Right forelimb (tissue), 1 donor: ENCODE results near the gene IQGAP1.
"Not testable (repeated sequence)": the region's sequence is repeated elsewhere in the genome, so short reads cannot be mapped to it uniquely, and the experiment has no call there.

Source experiments
- DNase-seq: peaks from one replicate; pipeline ENCODE4 v3.0.0-alpha.2; 2018

The IQGAP1 gene

DNA sequence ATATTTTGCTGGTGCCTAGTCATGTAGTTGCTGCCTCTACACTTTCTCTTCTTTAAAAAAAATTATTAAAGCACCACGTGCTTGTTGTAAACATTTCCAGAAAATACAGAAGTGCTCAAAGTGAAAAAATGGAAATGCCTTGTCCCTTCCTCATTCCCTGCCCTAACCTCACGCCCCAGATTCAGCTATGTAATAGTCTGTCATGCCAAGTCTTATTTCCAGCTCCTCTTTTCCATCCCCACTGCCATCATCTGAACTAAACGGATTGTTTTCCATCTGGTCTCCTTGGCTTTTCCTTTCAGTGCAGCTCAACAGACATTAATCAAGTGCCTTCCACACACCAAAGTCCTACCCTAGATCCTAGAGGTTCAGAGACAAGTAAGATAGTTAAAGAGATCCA lies 20.5 kb upstream of the IQGAP1 start:
- DNase-seq = no peak

DNA sequence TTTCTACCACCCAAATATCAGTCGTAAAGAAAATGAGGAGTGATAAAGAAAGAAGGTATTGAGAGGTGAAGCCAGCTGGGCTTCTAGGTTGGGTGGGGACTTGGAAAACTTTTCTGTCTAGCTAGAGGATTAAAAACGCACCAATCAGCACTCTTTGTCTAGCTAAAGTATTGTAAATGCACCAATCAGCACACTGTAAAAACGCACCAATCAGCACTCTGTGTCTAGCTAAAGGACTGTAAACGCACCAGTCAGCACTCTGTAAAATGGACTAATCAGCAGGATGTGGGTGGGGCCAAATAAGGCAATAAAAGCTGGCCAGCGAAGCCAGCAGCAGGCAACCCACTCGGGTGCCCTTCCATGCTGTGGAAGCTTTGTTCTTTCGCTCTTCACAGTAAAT lies 13.0 kb upstream of the IQGAP1 start:
- DNase-seq = no peak

DNA sequence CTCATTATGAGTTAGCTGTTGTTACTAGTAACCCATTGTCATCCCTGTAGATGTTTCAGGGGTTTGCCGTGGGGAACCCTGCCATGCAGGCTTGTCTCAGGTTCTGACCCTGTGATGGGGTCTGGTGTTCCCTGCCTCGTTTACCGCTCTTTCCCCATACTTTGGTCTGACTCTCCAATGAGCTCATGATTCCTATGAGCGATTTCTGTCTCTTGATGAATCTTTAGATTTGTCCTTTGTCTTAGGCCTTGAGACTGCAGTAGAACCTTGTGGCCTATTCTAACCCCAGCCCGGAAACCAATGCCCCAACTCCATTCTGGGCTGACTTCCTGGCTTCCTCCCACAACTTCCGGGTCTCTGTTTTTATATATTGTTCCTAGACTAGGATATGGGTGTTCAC lies 11.3 kb upstream of the IQGAP1 start:
- no peak for DNase-seq

DNA sequence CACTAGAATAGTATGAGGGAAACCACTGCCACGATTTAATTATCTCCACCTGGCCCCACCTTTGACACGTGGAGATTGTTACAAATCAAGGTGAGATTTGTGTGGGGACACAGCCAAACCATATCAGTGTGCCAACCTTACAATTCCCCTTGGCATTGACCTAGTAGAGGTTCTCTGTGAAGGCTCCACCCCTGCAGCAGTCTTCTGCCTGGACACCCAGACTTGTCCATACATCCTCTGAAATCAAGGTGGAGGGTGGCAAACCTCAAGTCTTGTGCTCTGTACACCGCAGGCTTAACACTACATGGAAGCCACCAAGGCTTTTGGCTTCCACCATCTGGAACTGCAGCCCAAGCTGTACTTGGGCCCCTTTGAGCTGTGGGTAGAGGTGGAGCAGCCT lies 8.8 kb upstream of the IQGAP1 start:
- DNase-seq = no peak

DNA sequence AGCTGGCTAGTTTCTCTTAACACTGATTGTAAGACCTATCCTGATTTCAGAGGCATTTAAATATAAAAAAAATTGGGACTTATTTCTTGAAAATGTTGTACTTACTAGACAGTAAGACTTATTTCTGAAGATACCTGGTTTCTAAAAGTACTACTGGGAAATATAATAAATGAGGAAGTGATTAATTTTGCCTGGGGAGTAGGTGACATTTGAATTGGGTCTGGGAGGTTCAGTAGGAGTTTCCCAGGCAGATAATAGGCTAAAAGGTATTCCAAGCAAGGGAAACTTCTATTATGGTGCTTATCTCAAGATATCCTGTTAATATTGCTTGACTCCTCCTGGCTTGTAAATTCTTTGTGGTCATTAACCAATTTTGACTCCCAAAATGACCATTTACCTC lies 6.5 kb upstream of the IQGAP1 start:
- no peak for DNase-seq

DNA sequence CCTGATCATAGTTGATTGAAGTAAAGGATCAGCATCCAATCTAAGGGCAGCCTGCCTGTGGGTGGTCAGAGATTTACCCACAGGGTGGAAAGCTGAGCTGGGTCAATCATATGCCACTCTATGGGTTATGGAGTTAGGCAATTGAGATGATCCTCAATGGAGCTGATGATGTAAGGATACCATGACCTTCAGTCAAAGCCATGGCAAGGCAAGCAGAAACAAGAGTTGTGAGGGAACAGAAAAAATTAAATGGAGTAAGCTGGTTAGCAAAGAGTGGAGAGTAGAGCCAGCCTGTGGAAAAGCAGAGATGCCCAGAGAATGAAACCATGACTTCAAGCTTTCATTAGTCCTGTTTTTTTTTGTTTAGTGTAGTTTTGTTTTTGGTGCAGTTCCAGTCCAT lies 5.7 kb upstream of the IQGAP1 start:
- DNase-seq = no peak

DNA sequence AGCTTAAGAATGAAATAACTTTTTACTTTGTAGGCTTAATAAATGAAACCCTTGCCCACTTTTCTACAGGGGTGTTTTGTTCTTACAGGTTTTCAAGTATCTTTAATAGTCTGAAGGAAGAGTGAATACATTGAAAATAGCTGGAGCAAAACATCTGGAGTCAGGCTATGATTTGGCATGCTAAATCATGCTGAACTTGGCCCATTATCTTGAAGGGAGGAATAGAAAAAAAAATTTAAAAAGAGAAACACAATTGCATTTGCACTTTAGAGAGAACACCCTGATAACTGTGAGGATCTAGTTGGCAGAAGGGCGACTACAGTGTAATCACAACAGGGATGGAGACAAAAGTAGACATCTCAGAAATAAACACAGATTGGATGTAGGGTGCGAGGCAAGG lies 1.8 kb upstream of the IQGAP1 start:
- DNase-seq = no peak

DNA sequence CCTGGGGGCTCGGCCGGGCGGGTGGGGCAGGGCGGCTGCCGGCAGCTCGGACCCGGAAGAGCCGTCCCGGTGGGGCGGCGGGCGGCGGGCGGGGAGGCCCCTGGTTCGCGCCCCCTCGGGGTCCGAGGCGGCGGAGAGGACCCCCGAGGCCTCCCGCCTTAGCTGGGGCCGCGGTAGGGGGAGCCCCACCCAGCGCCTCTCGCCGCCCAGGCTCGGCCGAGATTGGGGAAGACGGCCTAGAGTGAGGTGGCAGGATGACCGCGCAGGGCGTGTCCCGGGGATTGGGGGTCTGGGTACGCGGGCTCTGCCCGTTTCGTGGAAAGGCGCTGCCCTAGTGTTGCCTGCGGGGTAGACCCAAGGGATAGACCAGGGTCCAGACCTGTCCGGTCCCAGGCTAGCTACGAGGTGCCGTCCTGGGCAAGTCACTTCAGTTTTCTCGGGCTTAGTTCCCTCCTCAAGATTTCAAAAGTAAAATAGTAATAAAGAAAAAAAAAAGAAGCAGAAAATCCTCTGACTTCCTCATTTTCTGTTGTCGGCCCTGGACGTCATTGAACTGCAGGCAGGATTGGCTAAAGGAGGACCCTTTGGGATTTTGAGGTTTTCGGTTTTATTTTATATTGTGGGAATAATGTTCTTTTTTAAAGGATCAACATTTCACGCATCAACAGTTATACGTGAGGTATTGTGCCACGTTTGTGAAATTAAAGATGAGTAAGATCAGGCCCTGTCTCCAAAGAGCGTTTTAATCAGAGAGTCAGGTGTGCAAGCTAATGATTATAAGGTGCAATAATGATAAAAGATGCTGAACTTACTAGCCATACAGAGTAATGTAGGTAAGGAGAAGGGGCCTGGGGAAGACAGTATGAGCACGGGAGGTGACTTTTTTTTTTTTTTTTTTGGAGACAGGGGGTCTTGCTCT lies 679 bp downstream of the IQGAP1 start:
- peak; percentile 77 for DNase-seq

DNA sequence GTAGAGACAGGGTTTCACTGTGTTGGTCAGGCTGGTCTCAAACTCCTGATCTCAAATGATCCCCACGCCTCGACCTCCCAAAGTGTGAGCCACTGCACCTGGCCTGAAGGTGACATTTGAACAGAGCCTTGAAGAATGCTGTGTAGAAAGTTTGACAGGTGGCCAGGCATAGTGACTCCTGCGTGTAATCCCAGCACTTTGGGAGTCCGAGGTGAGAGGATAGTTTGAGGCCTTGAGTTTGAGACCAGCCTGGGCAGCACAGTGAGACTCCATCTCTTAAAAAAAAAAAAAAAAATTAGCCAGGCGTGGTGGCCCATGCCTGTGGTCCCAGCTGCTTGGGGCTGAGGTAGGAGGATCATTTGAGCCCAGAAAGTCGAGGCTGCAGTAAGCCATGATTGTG lies 1.5 kb downstream of the IQGAP1 start:
- no peak for DNase-seq

DNA sequence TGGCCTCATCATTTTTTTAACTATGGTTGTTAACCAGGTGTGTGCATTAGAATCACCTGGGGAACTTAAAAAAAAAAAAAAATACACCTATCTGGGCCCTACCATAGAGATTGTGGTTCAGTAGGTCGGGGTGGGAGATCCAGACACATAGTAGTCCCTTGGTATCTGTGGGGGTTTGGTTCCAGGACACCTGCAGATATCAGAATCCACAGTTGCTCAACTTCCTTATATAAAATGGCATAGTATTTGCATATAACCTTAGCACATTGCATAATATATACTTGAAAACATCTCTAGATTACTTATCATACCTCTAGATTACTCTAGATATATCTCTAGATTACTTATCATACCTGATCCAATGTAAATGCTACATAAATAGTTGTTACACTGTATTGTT lies 5.0 kb downstream of the IQGAP1 start:
- DNase-seq = no peak

DNA sequence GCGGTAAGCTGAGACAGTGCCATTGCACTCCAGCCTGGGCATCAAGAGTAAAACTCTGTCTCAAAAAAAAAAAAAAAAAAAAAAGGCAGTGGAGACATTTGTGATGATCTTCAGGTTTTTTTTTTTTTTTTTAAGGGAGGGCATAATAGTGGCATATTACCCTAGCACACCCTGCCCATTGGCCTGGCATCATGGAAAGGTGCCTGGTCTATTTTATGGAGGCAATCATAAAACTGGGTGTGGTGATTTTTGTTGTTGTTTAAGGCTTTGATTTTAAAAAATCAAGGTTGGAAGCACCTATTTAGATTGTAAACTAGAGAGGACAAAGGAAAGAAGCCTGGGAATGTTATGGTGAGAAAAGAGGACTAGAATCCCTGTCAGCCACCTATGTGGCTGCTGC lies 6.0 kb downstream of the IQGAP1 start:
- no peak for DNase-seq

DNA sequence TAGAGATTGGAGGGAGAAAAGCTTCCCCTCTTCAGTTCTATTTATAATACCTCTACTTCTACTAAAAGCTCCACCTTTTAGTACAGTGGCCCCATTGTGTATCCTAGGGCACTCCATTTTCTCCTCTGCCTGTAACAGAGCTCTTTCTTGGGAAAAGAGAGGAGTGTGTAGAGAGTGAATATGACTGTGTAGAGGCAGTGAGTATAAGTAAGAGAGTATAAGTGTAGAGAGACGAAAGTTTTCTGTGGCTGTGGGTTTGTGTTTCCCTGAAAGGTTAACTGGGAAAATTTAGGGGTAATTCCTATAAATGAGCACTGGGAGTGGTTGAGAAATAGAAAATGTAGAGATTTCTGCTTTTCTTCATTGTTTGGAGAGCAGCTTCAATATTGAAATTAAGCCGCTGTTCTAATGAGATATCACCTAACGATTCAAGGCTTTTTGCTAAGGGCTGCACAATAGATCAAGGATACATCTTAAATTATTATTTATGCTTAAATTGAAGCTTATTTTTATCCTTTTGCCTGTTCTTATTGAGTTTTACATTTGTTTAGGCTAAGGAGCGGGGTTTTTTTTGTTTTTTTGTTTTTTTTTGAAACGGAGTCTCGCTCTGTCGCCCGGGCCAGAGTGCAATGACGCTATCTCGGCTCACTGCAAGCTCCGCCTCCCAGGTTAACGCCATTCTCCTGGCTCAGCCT lies 6.9 kb downstream of the IQGAP1 start:
- DNase-seq = no peak

DNA sequence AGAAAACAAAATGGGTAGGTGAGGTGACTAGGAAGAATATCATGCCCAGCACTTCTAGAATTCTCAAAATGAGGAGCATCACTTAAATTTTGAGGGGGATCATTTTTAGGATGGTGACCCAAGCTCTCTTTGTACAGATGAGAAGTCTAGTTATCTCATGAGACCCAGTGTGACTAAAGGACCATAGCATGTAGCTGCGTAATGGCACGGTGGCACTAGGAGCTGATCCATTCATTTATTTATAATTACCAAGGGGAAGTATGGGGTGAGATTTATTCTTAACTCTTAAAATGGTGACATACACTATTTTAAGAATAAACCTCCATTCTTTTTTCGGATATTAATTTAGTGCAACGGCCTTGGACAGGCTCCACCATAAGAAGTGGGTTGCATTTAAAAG lies 8.3 kb downstream of the IQGAP1 start:
- DNase-seq = no peak

DNA sequence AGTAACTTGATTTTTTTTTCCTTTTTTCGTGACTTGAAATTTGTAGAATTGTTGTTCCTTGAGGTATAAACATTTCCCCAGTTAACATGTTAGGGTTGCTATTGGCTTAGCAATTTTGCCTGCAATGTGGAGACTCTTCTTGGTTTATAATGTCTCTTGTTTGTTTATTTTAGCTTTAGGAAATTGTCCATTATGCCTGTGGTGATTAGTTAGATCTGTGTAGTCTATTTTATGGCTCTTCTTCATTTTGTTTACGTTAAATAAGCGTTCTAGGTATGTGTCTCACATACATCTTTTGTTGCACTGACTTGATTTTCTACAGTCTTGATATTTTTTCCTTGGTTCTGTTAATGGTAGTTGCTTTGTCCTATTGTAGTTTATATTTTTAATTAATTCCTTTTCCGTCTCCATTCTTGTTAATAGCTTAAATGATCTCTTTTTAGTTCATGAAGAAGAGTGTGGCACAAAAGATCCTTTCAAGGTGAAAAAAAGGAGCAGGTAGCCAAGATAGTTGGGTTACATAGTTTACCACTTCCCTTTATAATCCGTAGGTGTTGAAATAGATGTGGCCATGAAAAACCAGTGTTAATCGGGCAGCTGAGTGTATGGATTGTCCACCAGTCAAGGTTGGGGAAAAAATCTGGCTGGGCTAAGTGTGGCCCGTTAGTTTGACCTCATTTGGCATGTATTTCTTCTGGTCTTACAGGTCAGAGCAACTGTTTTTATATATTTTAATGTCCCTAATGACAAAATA lies 12.1 kb downstream of the IQGAP1 start:
- no peak for DNase-seq

DNA sequence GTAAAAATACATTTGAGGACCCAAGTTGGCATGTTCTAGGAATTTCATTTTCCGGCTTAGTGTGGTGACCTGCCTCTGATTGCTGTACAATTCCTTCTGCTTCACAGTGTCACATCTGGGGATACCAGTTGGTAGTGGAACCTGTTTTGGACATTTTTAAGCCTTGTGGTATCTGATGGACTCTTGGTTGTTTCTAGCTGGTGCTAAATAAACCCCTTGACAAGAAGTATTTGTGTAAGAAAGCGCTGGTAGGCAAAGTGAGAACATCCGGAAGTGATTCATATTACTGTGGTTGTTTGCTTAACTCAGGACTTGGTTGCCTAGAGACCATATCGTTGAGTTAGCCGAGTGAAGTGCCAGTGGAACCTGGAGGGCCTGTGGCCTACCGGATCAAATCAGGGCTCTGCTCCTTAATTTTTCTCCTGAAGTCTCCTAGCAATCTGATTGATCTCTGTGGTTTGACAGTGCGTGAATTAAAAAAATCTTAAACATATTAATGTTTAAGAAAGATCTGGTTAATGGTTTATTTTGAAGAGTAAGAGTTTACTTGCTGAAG lies 12.8 kb downstream of the IQGAP1 start:
- DNase-seq = peak; percentile 60

DNA sequence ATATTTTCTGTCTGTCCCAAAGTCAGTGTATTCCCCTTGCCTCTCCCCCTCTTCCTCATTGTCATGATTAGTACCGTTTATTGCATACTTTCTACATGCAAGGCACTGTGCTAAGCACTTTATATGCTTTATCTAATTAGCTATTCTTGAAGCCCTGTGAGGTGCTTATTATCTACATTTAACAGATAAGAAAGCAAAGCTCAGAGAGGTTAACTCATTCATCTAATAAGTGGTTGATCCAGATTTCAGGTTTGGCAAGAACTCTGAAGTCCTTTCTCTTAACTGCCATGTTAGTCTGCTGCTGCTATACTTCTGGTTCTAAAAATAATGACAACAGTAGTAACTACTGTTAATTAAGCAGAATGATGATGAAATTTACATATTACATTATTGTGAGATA lies 13.5 kb downstream of the IQGAP1 start:
- no peak for DNase-seq

DNA sequence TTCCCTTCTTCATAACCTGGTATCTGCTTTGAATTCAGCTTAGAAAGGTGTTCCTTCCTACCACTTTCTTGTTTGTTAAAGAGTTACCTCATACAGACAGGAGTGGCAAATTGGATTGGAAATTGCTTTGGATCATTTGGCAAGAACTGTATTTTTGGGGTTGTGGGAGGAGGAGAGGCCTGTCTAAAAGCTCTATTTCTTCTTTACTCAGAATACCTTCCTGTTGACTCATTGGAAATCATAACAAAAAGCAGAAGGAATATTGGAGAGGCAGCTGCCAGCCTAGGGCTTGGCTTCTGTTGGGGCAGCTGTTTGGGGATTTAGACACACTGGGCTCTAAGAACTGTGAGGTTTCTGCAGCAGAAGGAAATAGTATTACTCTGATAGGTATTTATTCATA lies 14.2 kb downstream of the IQGAP1 start:
- DNase-seq = peak; percentile 70

DNA sequence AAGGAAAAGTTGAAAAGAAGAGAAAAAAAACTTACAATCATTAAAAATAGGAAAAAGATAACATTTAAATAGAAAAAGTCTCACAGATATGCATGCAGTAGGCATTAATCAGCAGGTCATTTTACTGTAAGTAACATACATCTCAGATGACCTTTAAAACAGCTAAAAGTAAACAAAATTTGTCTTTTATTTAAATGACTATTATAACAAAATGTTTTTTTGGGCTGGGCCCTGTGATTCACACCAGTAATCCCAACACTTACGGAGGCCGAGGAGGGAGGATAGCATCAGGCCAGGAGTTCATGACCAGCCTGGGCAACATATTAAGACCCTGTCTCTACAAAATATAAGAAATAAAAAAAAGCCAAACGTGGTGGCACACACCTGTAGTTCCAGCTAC lies 14.7 kb downstream of the IQGAP1 start:
- DNase-seq = no peak

DNA sequence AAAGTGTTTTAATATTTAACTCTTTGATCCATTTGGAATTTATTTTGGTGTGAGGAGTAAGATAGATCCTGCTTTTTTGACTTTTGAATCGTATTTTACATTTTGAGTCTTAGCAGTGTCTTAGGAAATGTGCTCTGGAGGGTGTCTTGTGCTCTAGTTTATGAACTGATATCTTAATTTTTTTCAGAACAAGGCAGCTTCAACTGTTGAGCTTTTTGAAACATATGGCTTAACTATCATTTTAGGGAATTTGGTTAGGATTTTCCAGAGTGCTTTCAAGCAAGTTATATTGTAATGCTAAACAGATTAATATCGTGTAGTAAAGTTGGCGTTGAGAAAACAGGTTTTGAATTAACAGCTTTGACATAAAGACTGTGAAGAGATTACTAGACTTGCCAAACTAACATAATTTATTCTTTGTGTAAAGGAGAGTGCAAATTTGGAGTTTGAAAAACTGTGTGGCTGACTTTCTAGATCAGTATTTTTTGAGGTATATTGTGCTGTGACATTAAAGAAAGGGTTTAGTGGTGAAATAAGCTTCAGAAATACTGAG lies 17.1 kb downstream of the IQGAP1 start:
- DNase-seq = no peak

DNA sequence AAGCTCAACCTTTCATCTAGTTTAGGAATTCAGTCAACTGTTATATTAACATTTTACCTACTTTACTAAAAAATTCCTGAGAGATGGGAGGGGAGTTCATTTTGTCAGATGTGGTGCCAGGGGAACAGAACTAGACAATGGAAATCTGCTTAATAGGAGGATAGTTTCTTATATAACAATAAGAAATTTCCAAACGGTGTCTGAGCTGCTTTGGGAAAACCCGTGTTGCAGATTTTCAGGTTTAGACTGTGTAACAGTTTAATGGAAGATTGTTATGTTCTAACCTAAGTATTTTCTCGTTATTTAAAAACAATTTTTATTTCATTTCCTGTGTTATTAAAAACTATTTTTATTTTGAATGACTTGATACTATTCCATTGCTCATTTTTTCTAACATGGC lies 19.3 kb downstream of the IQGAP1 start:
- no peak for DNase-seq

DNA sequence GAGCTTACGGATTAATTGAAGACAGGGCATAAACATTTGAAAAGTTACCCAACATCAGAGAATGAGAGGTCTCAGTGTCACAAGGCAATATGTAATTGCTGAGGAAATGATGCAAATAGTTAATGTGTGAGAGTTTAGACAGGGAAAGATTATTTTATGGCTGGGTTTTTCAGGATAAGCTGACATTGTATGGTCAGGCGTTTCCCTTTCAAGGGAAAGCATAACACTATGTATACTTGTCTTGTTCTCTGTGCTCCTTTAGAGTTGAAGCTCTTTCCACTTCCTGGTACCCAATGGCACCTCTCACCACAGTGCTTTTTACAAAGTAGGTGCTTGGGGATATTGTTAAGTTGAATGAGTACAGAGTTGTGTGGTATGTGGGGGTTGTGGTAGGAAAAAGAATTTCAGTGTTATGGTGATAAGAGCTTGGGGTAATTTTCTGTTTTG lies 19.9 kb downstream of the IQGAP1 start:
- no peak for DNase-seq

DNA sequence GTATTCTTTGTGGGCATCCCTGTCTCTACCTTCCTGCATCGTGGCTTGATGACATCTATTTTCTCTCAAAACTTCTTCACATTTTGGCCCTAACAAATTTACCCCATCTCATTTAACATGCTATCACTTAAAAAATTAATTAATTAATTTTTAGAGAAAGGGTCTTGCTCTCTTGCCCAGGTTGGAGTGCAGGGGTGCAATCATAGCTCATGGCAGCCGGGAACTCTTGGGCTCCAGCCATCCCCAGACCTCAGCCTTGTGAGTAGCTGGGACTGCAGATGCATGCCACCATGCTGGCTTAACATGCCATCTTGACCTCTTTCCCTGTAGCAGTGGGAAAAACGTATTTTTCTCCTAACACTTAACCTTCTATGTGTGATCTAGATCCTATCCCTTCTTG lies 20.6 kb downstream of the IQGAP1 start:
- no peak for DNase-seq

DNA sequence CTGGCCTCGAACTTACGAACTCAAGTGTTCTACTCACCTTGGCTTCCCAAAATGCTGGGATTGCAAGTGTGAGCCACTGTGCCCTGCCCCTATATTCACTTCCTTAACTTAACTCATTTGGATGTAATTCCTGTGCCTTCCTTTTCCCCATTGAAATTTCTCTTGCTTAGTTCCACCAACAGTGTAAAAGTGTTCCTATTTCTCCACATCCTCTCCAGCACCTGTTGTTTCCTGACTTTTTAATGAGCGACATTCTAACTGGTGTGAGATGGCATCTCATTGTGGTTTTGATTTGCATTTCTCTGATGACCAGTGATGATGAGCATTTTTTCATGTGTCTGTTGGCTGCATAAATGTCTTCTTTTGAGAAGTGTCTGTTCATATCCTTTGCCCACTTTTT lies 21.5 kb downstream of the IQGAP1 start:
- not testable (repeated sequence) for DNase-seq
